ENCODE measurements around the gene DENND5B.

GRCh38 chr12:31431721-31432240 lies 159.2 kb downstream of the DENND5B start:
- no peak for TF ChIP-seq CTCF (IDR thresholded peaks at IDR 0.05)
- TF ChIP-seq MAZ (IDR thresholded peaks at IDR 0.05; ENCODE audit: borderline replicate concordance, low read depth, low read length), result no peak
- TF ChIP-seq USF2 (IDR thresholded peaks at IDR 0.05), result no peak
- no peak for TF ChIP-seq NPAS2 (CRISPR knock-in tag; IDR thresholded peaks at IDR 0.05; ENCODE audit: borderline replicate concordance)

Measured in A549 (cell line).